ENCODE results near the gene WEE1. TPM values are rescaled to one million over a fixed set of nuclear protein-coding genes. Genes with fewer than 3 reads are reported as not detected.
"Not testable (repeated sequence)": the region's sequence is repeated elsewhere in the genome, so short reads cannot be mapped to it uniquely, and the experiment has no call there.

Gene WEE1
- total and polyA plus RNA-seq, 12 donors: 12.7 to 114 (median 48.7) TPM

DNA sequence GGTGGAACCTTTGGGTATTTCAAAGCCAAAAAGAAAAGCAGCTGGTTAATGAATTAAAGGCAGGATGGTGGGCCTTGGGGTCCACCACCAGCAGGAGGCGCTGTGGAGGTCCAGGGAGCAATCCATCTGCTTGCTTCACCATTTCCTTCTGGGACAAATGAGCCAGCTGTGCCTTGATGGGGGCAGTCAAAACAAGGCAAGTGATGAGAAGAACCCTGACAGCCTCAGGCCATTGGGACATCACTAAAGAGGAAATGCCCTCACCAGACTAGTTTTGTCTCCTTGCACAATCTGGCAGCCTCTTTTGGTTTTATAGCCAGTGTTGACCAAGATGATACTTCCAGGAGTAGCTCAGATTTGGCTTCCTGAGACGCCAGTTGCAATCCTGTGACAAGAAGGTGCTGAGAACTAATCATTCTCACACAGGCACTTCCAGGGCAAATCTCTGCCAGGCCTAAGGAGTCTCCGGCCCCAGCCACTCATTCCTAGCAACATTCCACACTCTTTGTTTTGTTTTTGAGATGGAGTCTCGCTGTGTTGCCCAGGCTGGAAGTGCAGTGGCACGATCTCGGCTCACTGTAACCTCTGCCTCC, 38.2 kb upstream of the WEE1 start:
- H3K27ac ChIP-seq: no peak overlapping the region
- no peaks in the 10 kb centered on the region for H3K36me3 ChIP-seq
- 69 to 70% methylated on average over 6 of the region's 6 CpGs for WGBS, 2 donors
- H3K9me3 ChIP-seq: no peaks in the 10 kb centered on the region
- intact Hi-C loops (cut with DNase I): loop anchor here in 6 of 10 donors (2.0 to 10.0 kb wide), 10 partner anchors 40 to 440 kb away; no protein-coding TSS in a partner anchor
- H3K4me3 ChIP-seq: no peak overlapping the region
- no peaks in the 10 kb centered on the region for H3K27me3 ChIP-seq
- DNase-seq (peak; percentile 72 to 83), ATAC-seq (peak in 7 of 8 donors; percentile 52 to 91 (median 74))
- H3K4me1 ChIP-seq: peaks cover 0 to 11% (median 0%) of the 10 kb centered on the region in 9 donors
- TF ChIP-seq, protein P1, sequence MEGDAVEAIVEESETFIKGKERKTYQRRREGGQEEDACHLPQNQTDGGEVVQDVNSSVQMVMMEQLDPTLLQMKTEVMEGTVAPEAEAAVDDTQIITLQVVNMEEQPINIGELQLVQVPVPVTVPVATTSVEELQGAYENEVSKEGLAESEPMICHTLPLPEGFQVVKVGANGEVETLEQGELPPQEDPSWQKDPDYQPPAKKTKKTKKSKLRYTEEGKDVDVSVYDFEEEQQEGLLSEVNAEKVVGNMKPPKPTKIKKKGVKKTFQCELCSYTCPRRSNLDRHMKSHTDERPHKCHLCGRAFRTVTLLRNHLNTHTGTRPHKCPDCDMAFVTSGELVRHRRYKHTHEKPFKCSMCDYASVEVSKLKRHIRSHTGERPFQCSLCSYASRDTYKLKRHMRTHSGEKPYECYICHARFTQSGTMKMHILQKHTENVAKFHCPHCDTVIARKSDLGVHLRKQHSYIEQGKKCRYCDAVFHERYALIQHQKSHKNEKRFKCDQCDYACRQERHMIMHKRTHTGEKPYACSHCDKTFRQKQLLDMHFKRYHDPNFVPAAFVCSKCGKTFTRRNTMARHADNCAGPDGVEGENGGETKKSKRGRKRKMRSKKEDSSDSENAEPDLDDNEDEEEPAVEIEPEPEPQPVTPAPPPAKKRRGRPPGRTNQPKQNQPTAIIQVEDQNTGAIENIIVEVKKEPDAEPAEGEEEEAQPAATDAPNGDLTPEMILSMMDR (IDR thresholded peaks at IDR 0.05): peak; percentile 56 to 83 (median 75)

DNA sequence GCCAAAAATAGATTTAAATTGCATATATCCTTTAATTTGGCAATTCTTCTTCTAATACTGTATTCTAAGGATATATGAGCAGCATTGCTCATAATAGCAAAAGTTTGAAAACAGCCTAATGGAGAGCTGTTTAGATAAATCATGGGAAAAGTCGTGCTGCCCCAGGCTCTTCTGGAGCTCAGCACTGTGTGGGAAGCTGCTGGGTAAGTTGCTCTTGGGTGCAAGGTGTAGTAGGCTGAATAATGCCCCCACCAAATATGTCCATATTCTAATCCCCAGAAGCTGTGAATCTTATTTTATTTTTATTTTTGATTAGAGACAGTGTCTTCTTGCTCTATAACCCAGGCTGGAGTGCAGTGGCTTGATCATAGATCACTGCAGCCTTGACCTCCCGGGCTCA, 34.9 kb upstream of the WEE1 start:
- H3K27me3 ChIP-seq: no peaks in the 10 kb centered on the region
- WGBS, 2 donors: 88 to 98% methylated on average over 2 of the region's 2 CpGs
- no peaks in the 10 kb centered on the region for H3K9me3 ChIP-seq
- TF ChIP-seq, protein P1 (IDR thresholded peaks at IDR 0.05): no peak
- no peak for ATAC-seq
- H3K36me3 ChIP-seq: no peaks in the 10 kb centered on the region
- DNase-seq: no peak
- peaks cover 0 to 10% (median 0%) of the 10 kb centered on the region in 9 donors for H3K4me1 ChIP-seq
- H3K4me3 ChIP-seq: no peak overlapping the region
- intact Hi-C loops (cut with DNase I): loop anchor here in 6 of 10 donors (5.0 to 10.0 kb wide), 7 partner anchors 39 to 436 kb away; no protein-coding TSS in a partner anchor
- H3K27ac ChIP-seq: no peak overlapping the region

DNA sequence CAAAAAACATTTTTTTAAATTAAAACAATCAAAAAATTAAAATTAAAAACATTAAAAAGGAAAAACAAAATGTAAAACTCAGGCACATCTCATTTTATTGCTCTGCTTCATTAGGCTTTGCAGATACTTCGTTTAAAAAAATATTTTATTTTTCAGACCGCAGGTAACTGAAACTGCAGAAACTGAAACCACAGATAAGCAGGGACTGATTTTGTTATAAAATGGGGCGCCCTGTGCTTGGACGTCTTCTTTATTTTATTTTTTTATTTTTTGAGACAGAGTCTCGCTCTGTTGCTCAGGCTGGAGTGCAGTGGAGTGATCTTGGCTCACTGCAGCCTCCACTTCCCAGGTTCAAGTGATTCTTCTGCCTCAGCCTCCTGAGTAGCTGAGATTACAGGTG, 24.3 kb upstream of the WEE1 start:
- H3K27ac ChIP-seq; ATAC-seq; H3K9me3 ChIP-seq; intact Hi-C loops (cut with DNase I); H3K36me3 ChIP-seq; H3K4me3 ChIP-seq; DNase-seq; H3K27me3 ChIP-seq: not testable (repeated sequence)
- peaks cover 0 to 13% (median 2%) of the 10 kb centered on the region in 9 donors for H3K4me1 ChIP-seq
- 93 to 94% methylated on average over 5 of the region's 5 CpGs for WGBS, 2 donors

DNA sequence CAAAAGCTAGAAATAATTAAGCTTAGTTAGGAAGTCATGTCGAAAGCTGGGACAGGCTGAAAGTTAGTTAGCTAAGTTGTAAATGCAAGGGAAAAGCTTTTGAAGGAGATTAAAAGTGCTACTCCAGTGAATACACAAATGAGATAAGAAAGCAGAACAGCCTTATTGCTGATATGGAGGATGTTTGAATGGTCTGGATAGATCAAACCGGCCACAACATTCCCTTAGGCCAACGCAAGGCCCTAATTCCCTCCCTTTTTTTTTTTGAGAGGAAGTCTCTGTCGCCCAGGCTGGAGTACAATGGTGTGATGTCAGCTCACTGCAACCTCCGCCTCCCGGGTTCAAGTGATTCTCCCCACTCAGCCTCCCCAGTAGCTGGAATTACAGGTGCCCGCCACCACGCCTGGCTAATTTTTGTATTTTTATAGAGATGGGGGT, 23.3 kb upstream of the WEE1 start:
- intact Hi-C loops (cut with DNase I): no loop called here
- H3K36me3 ChIP-seq: no peaks in the 10 kb centered on the region
- H3K4me1 ChIP-seq: peaks cover 0 to 13% (median 2%) of the 10 kb centered on the region in 9 donors
- TF ChIP-seq, protein P1 (IDR thresholded peaks at IDR 0.05): no peak
- ATAC-seq (no peak), DNase-seq (no peak)
- H3K27me3 ChIP-seq: no peaks in the 10 kb centered on the region
- no peaks in the 10 kb centered on the region for H3K9me3 ChIP-seq
- WGBS, 2 donors: 80 to 81% methylated on average over 8 of the region's 8 CpGs
- H3K27ac ChIP-seq: no peak overlapping the region
- H3K4me3 ChIP-seq: no peak overlapping the region
